Breast epithelium (tissue), 4 donors: ENCODE measurements around the gene EHMT2. TPM values are rescaled to one million over a fixed set of nuclear protein-coding genes. Genes with fewer than 3 reads are reported as not detected.
"Not testable (repeated sequence)": the region's sequence is repeated elsewhere in the genome, so short reads cannot be mapped to it uniquely, and the experiment has no call there.

Experiments used
- DNase-seq, 2 donors: peaks; one replicate each; pipeline ENCODE4 v3.0.0-alpha.2; 2019; ENCODE audit warnings: low spot score in 2 of 2
- H3K27ac ChIP-seq, 2 donors: fragments of 200-600 bp; sonication (generic) in 1 of 2; one replicate each; pipeline ENCODE4 v1.5.1; 2016 to 2019; ENCODE audit warnings: mild to moderate bottlenecking in 1 of 2
- H3K27me3 ChIP-seq, 2 donors: fragments of 200-600 bp; sonication (generic) in 1 of 2; one replicate each; pipeline versions ENCODE4 v1.5.1 to v1.6.0; 2017 to 2019; ENCODE audit warnings: control low read depth in 1 of 2, mild to moderate bottlenecking in 1 of 2
- H3K36me3 ChIP-seq: fragments of 200-600 bp; one replicate; pipeline ENCODE4 v1.5.1; 2019
- H3K4me1 ChIP-seq, 2 donors: fragments of 200-600 bp; sonication (generic); one replicate each; pipeline ENCODE4 v1.5.1; 2016 to 2019; ENCODE audit warnings: control low read depth in 1 of 2
- H3K4me3 ChIP-seq, 3 donors: fragments of 200-600 bp; sonication (generic); 1 replicate in 2 of 3; 2 replicates in 1 of 3; pipeline ENCODE4 v1.5.1; 2016 to 2019; ENCODE audit warnings: mild to moderate bottlenecking in 3 of 3, moderate library complexity in 2 of 3
- H3K9me3 ChIP-seq, 2 donors: fragments of 200-600 bp; sonication (generic) in 1 of 2; one replicate each; pipeline ENCODE4 v1.5.1; 2016 to 2019; ENCODE audit warnings: control low read depth in 1 of 2
- CTCF ChIP-seq, 3 donors: fragments of 450-650 bp; IDR thresholded peaks; one replicate each; pipeline ENCODE4 v1.5.1; 2016 to 2017; ENCODE audit warnings: antibody characterized with exemption in 3 of 3, mild to moderate bottlenecking in 3 of 3, moderate library complexity in 3 of 3
- POLR2A ChIP-seq: fragments of 450-650 bp; IDR thresholded peaks from one replicate; pipeline ENCODE4 v1.6.1; 2016; ENCODE audit warnings: antibody characterized with exemption, mild to moderate bottlenecking, moderate library complexity
- POLR2AphosphoS5 ChIP-seq, 3 donors: sonication (generic); formaldehyde crosslinking; IDR thresholded peaks; one replicate each; pipeline ENCODE4 v1.6.1; 2017; ENCODE audit warnings: antibody characterized with exemption in 3 of 3
- intact Hi-C: fragments of 100-400 bp; cut with DNase I; formaldehyde crosslinking; loops from one replicate; pipeline ENCODE4 v1.15.1; 2023; ENCODE audit warnings: low total_unique reads
- total RNA-seq, 3 donors: library from RNA; depleted of rRNA; stranded (reverse); fragments of >200 nt; gene quantifications; one replicate each; pipeline ENCODE4 v1.1.0, GENCODE V29; 2016

The EHMT2 gene
- total RNA-seq, 3 donors from 2014 or later = 34.6 to 37.5 (median 37.0) TPM

- Histone ChIP-seq H3K4me3 (no peak overlapping the region), H3K27me3 (no peaks in the 10 kb centered on the region), H3K27ac (no peak overlapping the region), H3K9me3 (no peaks in the 10 kb centered on the region), H3K36me3 (no peaks in the 10 kb centered on the region), H3K4me1 (no peaks in the 10 kb centered on the region)
- TF ChIP-seq POLR2A (no peak), POLR2AphosphoS5 (IDR thresholded peaks at IDR 0.05) (no peak), CTCF (IDR thresholded peaks at IDR 0.05) (no peak)
- intact Hi-C loops = no loop called here
- no peak for DNase-seq
Observed at GRCh38 chr6:31844507-31844906, 53.0 kb downstream of the EHMT2 start.

- Histone ChIP-seq H3K9me3 (no peaks in the 10 kb centered on the region), H3K36me3 (no peaks in the 10 kb centered on the region)
Observed at GRCh38 chr6:31842053-31842452, 55.4 kb downstream of the EHMT2 start.

GRCh38 chr6:31839779-31840126 is 57.7 kb downstream of the EHMT2 start:
- H3K4me3 ChIP-seq, DNase-seq, H3K9me3 ChIP-seq, H3K36me3 ChIP-seq, H3K27ac ChIP-seq, H3K27me3 ChIP-seq: not testable (repeated sequence)
- peaks cover 0 to 19% of the 10 kb centered on the region in 2 donors for H3K4me1 ChIP-seq
- intact Hi-C loops = loop anchor here (5.0 to 10.0 kb wide), 2 partner anchors 157 to 185 kb away; partner anchors contain the start of genes APOM, BAG6 and LY6G5C

More at GRCh38 chr6:31842053-31842452, 55.4 kb downstream of the EHMT2 start:
- no peak for TF ChIP-seq POLR2AphosphoS5 (IDR thresholded peaks at IDR 0.05)
- no peak for TF ChIP-seq CTCF (IDR thresholded peaks at IDR 0.05)
- no peak for TF ChIP-seq POLR2A
- Histone ChIP-seq H3K4me3 (no peak overlapping the region), H3K27me3 (no peaks in the 10 kb centered on the region), H3K27ac (no peak overlapping the region), H3K4me1 (peaks cover 0 to 8% of the 10 kb centered on the region in 2 donors)
- intact Hi-C loops = no loop called here
- DNase-seq = no peak

- Histone ChIP-seq H3K4me1 (peaks cover 1 to 19% of the 10 kb centered on the region in 2 donors), H3K27ac (no peak overlapping the region), H3K27me3 (no peaks in the 10 kb centered on the region), H3K36me3 (no peaks in the 10 kb centered on the region), H3K9me3 (no peaks in the 10 kb centered on the region), H3K4me3 (no peak overlapping the region)
- no peak for DNase-seq
- no peak for TF ChIP-seq CTCF (IDR thresholded peaks at IDR 0.05)
- no peak for TF ChIP-seq POLR2A
- TF ChIP-seq POLR2AphosphoS5 (IDR thresholded peaks at IDR 0.05) = no peak
- intact Hi-C loops = loop anchor here (5.0 to 10.0 kb wide), 2 partner anchors 157 to 184 kb away; partner anchors contain the start of genes APOM, BAG6 and LY6G5C
Observed at GRCh38 chr6:31838968-31839367, 58.5 kb downstream of the EHMT2 start.

GRCh38 chr6:31838114-31838553 is 59.4 kb downstream of the EHMT2 start:
- Histone ChIP-seq H3K4me1 (peaks cover 3 to 19% of the 10 kb centered on the region in 2 donors), H3K27ac (peak overlapping the region in 1 of 2 donors; percentile 74), H3K4me3 (peak overlapping the region in 1 of 3 donors; percentile 78)
- not testable (repeated sequence) for H3K36me3 ChIP-seq, H3K27me3 ChIP-seq, H3K9me3 ChIP-seq, DNase-seq
- intact Hi-C loops = loop anchor here (5.0 to 10.0 kb wide), 2 partner anchors 156 to 183 kb away; partner anchors contain the start of genes APOM, BAG6 and LY6G5C

GRCh38 chr6:31837369-31838113 is 60.0 kb downstream of the EHMT2 start:
- no peaks in the 10 kb centered on the region for H3K27me3 ChIP-seq
- peak overlapping the region in 2 of 3 donors; percentile 78 to 90 for H3K4me3 ChIP-seq
- H3K4me1 ChIP-seq = peaks cover 3 to 19% of the 10 kb centered on the region in 2 donors
- DNase-seq = no peak
- intact Hi-C loops = loop anchor here (5.0 to 10.0 kb wide), 2 partner anchors 155 to 183 kb away; partner anchors contain the start of genes APOM, BAG6 and LY6G5C
- no peak for TF ChIP-seq POLR2AphosphoS5 (IDR thresholded peaks at IDR 0.05)
- no peak for TF ChIP-seq CTCF (IDR thresholded peaks at IDR 0.05)
- no peak for TF ChIP-seq POLR2A
- no peaks in the 10 kb centered on the region for H3K9me3 ChIP-seq
- H3K36me3 ChIP-seq = no peaks in the 10 kb centered on the region
- peak overlapping the region; percentile 65 to 74 for H3K27ac ChIP-seq
